OCI-LY7 (cell line): ENCODE measurements around the gene E2F7.

Experiments
- CTCF ChIP-seq: fragments of 200-600 bp; sonication (generic); conservative IDR thresholded peaks from 2 replicates; pipeline ENCODE4 v1.5.1; 2014; ENCODE audit warnings: mild to moderate bottlenecking, antibody characterized with exemption, low read length, moderate library complexity, mixed read lengths
- EZH2phosphoT487 ChIP-seq: fragments of 200-600 bp; sonication (generic); IDR thresholded peaks from 2 replicates; pipeline ENCODE4 v1.6.1; 2018; ENCODE audit warnings: low read depth, borderline replicate concordance, mild to moderate bottlenecking, mixed run types, antibody characterized with exemption, low read length, moderate library complexity, mixed read lengths

- TF ChIP-seq CTCF (no peak), EZH2phosphoT487 (no peak)
These were observed 66.3 kb downstream of the E2F7 start for GRCh38 chr12:76998908-76999556.
